Stomach (tissue), 4 donors: Measurements from ENCODE around the gene CTIF.

Source experiments
- CTCF ChIP-seq, 7 experiments: fragments of 450-650 bp in 4 of 7; fragments of 200-600 bp in 3 of 7; sonication (generic) in 3 of 7; IDR thresholded peaks; one replicate each; pipeline ENCODE4 v1.5.1; 2016 to 2019; ENCODE audit warnings: antibody characterized with exemption in 7 of 7, control low read depth in 2 of 7, mild to moderate bottlenecking in 1 of 7
- EP300 ChIP-seq: sonication (generic); formaldehyde crosslinking; IDR thresholded peaks from one replicate; pipeline ENCODE4 v1.6.1; 2017; ENCODE audit warnings: antibody characterized with exemption
- POLR2A ChIP-seq, 4 donors: fragments of 450-650 bp; IDR thresholded peaks; one replicate each; pipeline ENCODE4 v1.6.1; 2016; ENCODE audit warnings: antibody characterized with exemption in 4 of 4, control low read depth in 2 of 4, mild to moderate bottlenecking in 1 of 4, moderate library complexity in 1 of 4
- POLR2AphosphoS5 ChIP-seq, 3 donors: sonication (generic); formaldehyde crosslinking; IDR thresholded peaks; one replicate each; pipeline ENCODE4 v1.6.1; 2016; ENCODE audit warnings: antibody characterized with exemption in 3 of 3

- TF ChIP-seq CTCF (IDR thresholded peaks at IDR 0.05) (no peak), POLR2A (IDR thresholded peaks at IDR 0.05) (no peak), EP300 (no peak), POLR2AphosphoS5 (IDR thresholded peaks at IDR 0.05) (no peak)
Observed at GRCh38 chr18:48832938-48833700, 294.3 kb downstream of the CTIF start.
